Measurements from ENCODE around the gene TENT5A. TPM values are rescaled to one million over a fixed set of nuclear protein-coding genes. Genes with fewer than 3 reads are reported as not detected.

TENT5A gene
- total RNA-seq, 1 donor from 2014 or later: 44.4 TPM

DNA sequence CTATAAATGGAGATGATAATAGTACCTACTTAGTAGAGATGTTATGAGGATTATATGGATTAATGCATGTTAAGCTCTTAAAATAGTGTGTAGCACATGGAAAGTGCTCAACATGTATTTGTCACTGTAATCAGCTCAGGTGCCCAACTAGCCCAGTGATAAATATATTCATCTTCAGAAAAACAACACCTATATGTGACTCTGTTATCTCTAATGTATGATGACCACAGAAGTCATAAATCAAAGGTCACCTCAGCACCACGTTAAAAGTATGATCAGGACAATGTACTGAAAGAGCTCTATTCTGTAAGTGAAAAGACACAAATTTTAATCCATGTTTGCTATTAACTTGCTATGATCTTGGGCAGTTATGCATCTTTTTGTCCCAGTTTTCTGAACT lies 36.8 kb upstream of the TENT5A start:
- intact Hi-C loops (cut with micrococcal nuclease): no loop called here
- H3K9me3 ChIP-seq (replicated peaks): no peaks in the 10 kb centered on the region
- TF ChIP-seq, protein P1, sequence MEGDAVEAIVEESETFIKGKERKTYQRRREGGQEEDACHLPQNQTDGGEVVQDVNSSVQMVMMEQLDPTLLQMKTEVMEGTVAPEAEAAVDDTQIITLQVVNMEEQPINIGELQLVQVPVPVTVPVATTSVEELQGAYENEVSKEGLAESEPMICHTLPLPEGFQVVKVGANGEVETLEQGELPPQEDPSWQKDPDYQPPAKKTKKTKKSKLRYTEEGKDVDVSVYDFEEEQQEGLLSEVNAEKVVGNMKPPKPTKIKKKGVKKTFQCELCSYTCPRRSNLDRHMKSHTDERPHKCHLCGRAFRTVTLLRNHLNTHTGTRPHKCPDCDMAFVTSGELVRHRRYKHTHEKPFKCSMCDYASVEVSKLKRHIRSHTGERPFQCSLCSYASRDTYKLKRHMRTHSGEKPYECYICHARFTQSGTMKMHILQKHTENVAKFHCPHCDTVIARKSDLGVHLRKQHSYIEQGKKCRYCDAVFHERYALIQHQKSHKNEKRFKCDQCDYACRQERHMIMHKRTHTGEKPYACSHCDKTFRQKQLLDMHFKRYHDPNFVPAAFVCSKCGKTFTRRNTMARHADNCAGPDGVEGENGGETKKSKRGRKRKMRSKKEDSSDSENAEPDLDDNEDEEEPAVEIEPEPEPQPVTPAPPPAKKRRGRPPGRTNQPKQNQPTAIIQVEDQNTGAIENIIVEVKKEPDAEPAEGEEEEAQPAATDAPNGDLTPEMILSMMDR (IDR thresholded peaks at IDR 0.05; ENCODE audit: borderline replicate concordance): no peak
- no peak overlapping the region for H3K27ac ChIP-seq (replicated peaks)
- H3K27me3 ChIP-seq (ENCODE audit: low read depth): no peaks in the 10 kb centered on the region
- no peak for DNase-seq
- peaks cover 11% of the 10 kb centered on the region for H3K4me1 ChIP-seq
- no peaks in the 10 kb centered on the region for H3K36me3 ChIP-seq
- no peak overlapping the region for H3K4me3 ChIP-seq

DNA sequence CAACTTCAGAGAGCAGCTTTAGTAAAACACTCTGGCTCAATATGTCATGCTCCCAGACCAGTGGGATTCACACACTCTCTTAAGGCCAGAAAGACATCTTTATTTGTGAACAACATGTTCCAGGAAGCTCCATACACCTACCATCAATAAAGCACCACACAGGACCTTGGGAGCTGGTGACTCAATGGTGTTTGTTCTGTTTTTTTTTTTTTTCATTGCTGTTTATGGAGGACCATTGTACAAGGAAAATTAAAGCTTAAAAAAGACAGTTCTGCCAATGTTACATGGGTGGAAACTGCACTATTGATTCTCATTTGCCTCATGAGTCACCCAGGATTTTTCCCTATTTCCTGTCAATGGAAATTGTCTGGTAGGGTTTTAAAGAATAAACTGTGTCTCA lies 36.3 kb upstream of the TENT5A start:
- TF ChIP-seq, protein P1 (IDR thresholded peaks at IDR 0.05; ENCODE audit: borderline replicate concordance): no peak
- intact Hi-C loops (cut with micrococcal nuclease): no loop called here
- Histone ChIP-seq H3K4me3 (no peak overlapping the region), H3K9me3 (replicated peaks) (no peaks in the 10 kb centered on the region), H3K4me1 (peaks cover 11% of the 10 kb centered on the region), H3K36me3 (no peaks in the 10 kb centered on the region), H3K27me3 (ENCODE audit: low read depth) (no peaks in the 10 kb centered on the region), H3K27ac (replicated peaks) (no peak overlapping the region)
- DNase-seq: no peak

DNA sequence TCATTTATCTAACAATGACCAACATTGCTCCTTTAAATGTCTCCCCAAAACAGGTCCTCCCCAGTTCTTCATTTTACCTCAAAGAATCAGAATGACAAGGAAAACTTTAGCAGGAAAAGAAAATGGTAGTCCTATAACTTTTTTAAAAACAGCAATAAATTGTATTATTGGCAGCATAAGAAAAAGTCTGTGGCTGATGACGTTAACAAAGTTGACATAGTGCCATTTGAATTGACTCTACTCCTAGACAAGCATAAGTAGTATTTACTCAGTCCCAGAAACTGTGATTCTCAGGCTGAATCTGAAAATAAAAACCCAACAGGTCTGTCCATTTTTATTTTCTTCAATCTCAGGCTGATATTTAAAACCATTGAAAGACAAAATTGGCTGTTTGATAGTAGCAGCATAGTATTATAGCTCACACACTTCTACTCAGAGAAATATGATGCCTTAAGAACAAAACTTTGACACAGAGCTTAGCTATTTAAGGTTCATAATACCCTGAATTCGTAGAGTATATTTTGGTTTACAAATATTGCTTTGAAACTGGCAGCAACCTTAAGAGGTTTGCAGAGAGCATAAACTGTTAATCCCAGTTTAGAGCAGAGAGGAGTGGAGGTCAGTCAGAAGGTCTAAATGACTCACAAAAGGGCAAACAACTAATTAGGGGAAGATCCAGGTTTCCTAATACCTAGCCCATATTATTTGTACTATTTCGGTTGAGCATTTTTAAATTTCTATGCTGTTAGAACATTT lies 35.0 kb upstream of the TENT5A start:
- Histone ChIP-seq H3K27me3 (ENCODE audit: low read depth) (no peaks in the 10 kb centered on the region), H3K4me1 (peaks cover 11% of the 10 kb centered on the region), H3K9me3 (replicated peaks) (no peaks in the 10 kb centered on the region), H3K36me3 (no peaks in the 10 kb centered on the region), H3K4me3 (no peak overlapping the region), H3K27ac (replicated peaks) (no peak overlapping the region)
- TF ChIP-seq, protein P1 (IDR thresholded peaks at IDR 0.05; ENCODE audit: borderline replicate concordance): no peak
- no peak for DNase-seq
- intact Hi-C loops (cut with micrococcal nuclease): no loop called here

DNA sequence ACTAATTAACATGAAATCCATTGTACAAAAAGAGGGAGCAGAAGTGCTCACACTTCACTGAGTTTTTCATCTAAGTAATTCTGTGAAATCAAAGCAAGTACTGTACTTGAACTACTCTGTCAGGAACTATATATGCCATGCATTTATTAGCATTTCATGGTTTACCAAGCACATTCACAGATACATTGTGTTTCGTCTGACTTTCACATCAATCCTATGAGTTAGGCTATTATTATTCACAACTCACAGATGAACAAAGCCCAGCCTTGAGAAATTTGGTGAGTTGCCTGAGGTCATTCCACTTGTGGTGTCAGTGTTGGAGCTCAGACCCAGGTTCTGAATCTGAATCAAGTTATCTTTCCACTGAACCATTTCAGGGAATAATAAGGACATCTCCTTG lies 33.7 kb upstream of the TENT5A start:
- Histone ChIP-seq H3K9me3 (replicated peaks) (no peaks in the 10 kb centered on the region), H3K27ac (replicated peaks) (no peak overlapping the region), H3K4me3 (no peak overlapping the region), H3K36me3 (no peaks in the 10 kb centered on the region), H3K27me3 (ENCODE audit: low read depth) (no peaks in the 10 kb centered on the region), H3K4me1 (peaks cover 11% of the 10 kb centered on the region)
- TF ChIP-seq, protein P1 (IDR thresholded peaks at IDR 0.05; ENCODE audit: borderline replicate concordance): no peak
- intact Hi-C loops (cut with micrococcal nuclease): no loop called here
- DNase-seq: no peak

DNA sequence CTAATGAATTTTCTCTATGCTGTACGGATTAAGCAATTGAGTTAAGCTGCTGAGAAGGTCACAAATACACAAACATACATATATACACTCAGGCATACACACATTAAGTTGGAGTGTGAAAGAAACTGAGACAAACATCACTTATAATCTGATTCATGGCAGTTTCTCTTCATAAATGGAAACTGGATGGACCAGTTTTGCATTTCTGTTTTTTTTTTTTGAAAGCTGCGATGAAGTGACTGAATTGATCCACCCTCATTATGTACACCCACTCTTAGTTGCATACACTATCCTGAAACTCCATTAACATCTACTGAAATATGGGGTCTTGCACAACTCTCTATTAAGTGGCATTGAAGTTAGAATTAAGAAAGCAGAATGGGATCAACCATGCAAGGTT lies 32.9 kb upstream of the TENT5A start:
- intact Hi-C loops (cut with micrococcal nuclease): no loop called here
- TF ChIP-seq, protein P1 (IDR thresholded peaks at IDR 0.05; ENCODE audit: borderline replicate concordance): no peak
- Histone ChIP-seq H3K4me3 (no peak overlapping the region), H3K9me3 (replicated peaks) (no peaks in the 10 kb centered on the region), H3K27ac (replicated peaks) (no peak overlapping the region), H3K4me1 (peaks cover 11% of the 10 kb centered on the region), H3K36me3 (no peaks in the 10 kb centered on the region), H3K27me3 (ENCODE audit: low read depth) (no peaks in the 10 kb centered on the region)
- no peak for DNase-seq
